ENCODE results near the gene PPIL4.
"Not testable (repeated sequence)": the region's sequence is repeated elsewhere in the genome, so short reads cannot be mapped to it uniquely, and the experiment has no call there.

Gene PPIL4

GRCh38 chr6:149464411-149464810 is 81.4 kb downstream of the PPIL4 start:
- FAIRE-seq (no peak), DNase-seq (ENCODE audit: extremely low spot score, insufficient read length, low read depth) (no peak)

- no peak for DNase-seq (ENCODE audit: extremely low spot score, insufficient read length, low read depth)
- FAIRE-seq: no peak
These were observed 82.1 kb downstream of the PPIL4 start for GRCh38 chr6:149463781-149464180.

GRCh38 chr6:149462712-149463111 is 83.1 kb downstream of the PPIL4 start:
- DNase-seq (ENCODE audit: extremely low spot score, insufficient read length, low read depth): not testable (repeated sequence)

GRCh38 chr6:149461670-149462069 is 84.2 kb downstream of the PPIL4 start:
- DNase-seq (ENCODE audit: extremely low spot score, insufficient read length, low read depth): no peak
- FAIRE-seq: no peak

More at GRCh38 chr6:149462712-149463111, 83.1 kb downstream of the PPIL4 start:
- FAIRE-seq: not testable (repeated sequence)

GRCh38 chr6:149460249-149460648 is 85.6 kb downstream of the PPIL4 start:
- FAIRE-seq: not testable (repeated sequence)

GRCh38 chr6:149459761-149460160 is 86.1 kb downstream of the PPIL4 start:
- no peak for FAIRE-seq

More at GRCh38 chr6:149460249-149460648, 85.6 kb downstream of the PPIL4 start:
- DNase-seq (ENCODE audit: extremely low spot score, insufficient read length, low read depth): not testable (repeated sequence)

GRCh38 chr6:149458806-149459205 is 87.0 kb downstream of the PPIL4 start:
- DNase-seq (ENCODE audit: extremely low spot score, insufficient read length, low read depth) (no peak), FAIRE-seq (no peak)

More at GRCh38 chr6:149459761-149460160, 86.1 kb downstream of the PPIL4 start:
- DNase-seq (ENCODE audit: extremely low spot score, insufficient read length, low read depth): no peak

GRCh38 chr6:149458196-149458595 is 87.6 kb downstream of the PPIL4 start:
- DNase-seq (ENCODE audit: extremely low spot score, insufficient read length, low read depth) (no peak), FAIRE-seq (no peak)

- FAIRE-seq: no peak
- DNase-seq (ENCODE audit: extremely low spot score, insufficient read length, low read depth): no peak
These were observed 88.4 kb downstream of the PPIL4 start for GRCh38 chr6:149457316-149457884.

- FAIRE-seq (no peak), DNase-seq (ENCODE audit: extremely low spot score, insufficient read length, low read depth) (no peak)
These were observed 89.4 kb downstream of the PPIL4 start for GRCh38 chr6:149456311-149457021.

GRCh38 chr6:149455031-149455732 is 90.7 kb downstream of the PPIL4 start:
- DNase-seq (ENCODE audit: extremely low spot score, insufficient read length, low read depth): no peak
- no peak for FAIRE-seq
